22Rv1 (cell line): Measurements from ENCODE around the gene GANC.

Experiments
- ZFX ChIP-seq: fragments of 450-650 bp; IDR thresholded peaks from 2 replicates; pipeline ENCODE4 v1.6.1; 2017; ENCODE audit warnings: antibody characterized with exemption, borderline replicate concordance
- TF ChIP-seq, protein P1 (sequence below): fragments of 450-650 bp; IDR thresholded peaks from 2 replicates; pipeline ENCODE4 v1.5.1; 2017; ENCODE audit warnings: mild to moderate bottlenecking

DNA sequence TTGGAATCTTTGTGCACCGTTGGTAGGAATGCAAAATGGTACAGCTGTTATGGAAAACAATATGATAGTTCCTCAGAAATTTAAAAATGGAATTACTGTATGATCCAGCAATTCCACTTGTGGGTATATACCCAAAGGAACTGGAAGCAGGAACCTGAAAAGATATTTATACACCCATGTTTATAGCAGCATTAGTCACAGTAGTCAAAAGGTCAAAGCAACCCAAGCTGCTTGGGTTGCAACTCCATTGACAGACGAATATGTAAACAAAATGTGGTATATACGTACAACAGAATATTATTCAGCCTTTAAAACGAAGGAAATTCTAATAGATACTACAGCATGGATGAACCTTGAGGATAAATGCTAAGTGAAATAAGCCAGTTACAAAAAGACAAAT is 51.3 kb downstream of the GANC start:
- TF ChIP-seq, protein P1, sequence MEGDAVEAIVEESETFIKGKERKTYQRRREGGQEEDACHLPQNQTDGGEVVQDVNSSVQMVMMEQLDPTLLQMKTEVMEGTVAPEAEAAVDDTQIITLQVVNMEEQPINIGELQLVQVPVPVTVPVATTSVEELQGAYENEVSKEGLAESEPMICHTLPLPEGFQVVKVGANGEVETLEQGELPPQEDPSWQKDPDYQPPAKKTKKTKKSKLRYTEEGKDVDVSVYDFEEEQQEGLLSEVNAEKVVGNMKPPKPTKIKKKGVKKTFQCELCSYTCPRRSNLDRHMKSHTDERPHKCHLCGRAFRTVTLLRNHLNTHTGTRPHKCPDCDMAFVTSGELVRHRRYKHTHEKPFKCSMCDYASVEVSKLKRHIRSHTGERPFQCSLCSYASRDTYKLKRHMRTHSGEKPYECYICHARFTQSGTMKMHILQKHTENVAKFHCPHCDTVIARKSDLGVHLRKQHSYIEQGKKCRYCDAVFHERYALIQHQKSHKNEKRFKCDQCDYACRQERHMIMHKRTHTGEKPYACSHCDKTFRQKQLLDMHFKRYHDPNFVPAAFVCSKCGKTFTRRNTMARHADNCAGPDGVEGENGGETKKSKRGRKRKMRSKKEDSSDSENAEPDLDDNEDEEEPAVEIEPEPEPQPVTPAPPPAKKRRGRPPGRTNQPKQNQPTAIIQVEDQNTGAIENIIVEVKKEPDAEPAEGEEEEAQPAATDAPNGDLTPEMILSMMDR, result no peak
- TF ChIP-seq ZFX, result no peak
